HT-29 (cell line): Measurements from ENCODE around the gene RFX5. TPM values are rescaled to one million over a fixed set of nuclear protein-coding genes. Genes with fewer than 3 reads are reported as not detected.
A peak's percentile ranks its signal among the peaks of the same experiment; 100 is the strongest.

Source experiments
- DNase-seq: peaks from one replicate; pipeline ENCODE4 v3.0.0-alpha.2; 2015; ENCODE audit warnings: low spot score
- small RNA-seq: library from RNA; depleted of rRNA; stranded (forward); fragments of <200 nt; gene quantifications from one replicate; pipeline ENCODE3, GENCODE V24; 2014
- total RNA-seq: library from RNA; depleted of rRNA; stranded (reverse); fragments of >200 nt; shearing (Covaris generic); gene quantifications from 2 replicates; pipeline ENCODE4 v1.2.3, GENCODE V29; 2014; rRNA removed

RFX5 gene
- total RNA-seq, 1 experiment from 2014 or later = 50.4 TPM

DNA sequence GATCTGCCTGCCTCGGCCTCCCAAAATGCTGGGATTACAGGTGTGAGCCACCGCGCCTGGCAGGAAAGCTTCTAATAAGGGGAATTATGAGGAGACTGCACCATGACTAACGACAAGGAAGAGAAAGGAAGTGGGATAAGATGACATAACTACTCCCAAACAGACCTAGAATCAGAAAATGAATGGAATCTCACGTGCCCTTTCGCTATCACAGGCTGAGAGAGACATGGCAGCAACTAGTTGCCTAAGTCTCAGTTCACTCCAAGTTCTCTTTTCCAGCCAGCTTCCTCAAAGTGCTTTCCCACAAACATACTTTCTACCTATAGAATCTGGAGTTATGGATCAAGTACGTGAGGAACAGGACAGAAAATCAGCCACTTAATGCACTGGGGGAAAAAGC is 21.8 kb downstream of the RFX5 start:
- DNase-seq = no peak

DNA sequence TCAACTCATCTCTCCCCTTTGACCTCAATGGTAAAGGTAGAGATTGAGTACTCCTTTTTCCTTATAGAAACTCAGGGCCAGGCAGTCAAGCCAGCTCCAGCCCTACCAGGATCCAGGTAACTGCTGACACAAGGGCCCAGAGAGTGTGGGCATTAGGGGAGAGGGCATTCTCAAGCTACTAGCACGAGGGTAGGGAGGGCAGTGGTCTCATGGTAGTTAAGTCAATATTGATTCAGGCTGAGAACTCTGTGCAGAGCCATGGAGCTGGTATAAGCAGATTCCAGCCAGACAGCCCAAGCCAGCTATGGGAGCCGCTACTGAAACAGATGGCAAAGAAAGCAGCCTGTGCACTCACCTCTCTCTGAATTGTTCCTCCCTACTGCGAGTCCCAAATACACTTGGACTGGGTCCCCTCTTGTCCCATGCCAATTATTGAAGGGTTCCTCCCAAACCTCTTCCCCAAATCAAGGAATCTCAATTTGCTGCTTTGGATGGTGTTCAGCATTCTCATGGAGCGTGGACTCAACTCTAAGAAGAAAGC is 22.6 kb downstream of the RFX5 start:
- no peak for DNase-seq

DNA sequence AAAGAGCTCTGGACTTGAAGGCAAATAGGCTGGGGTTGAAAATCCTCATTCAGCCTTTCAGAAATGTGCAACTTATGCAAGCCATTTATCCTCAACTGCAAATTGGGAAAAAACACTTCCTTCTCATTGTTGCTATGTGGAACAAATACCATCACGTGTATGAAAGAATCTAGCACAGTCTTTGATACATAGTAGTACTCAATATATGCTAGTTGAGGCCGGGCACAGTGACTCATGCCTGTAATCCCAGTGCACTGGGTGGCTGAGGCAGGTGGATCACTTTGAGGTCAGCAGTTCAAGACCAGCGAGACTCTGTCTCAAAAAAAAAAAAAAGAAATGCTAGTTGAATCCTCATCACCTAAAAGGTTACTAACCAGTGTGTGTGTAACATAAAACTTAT is 28.1 kb downstream of the RFX5 start:
- no peak for DNase-seq

DNA sequence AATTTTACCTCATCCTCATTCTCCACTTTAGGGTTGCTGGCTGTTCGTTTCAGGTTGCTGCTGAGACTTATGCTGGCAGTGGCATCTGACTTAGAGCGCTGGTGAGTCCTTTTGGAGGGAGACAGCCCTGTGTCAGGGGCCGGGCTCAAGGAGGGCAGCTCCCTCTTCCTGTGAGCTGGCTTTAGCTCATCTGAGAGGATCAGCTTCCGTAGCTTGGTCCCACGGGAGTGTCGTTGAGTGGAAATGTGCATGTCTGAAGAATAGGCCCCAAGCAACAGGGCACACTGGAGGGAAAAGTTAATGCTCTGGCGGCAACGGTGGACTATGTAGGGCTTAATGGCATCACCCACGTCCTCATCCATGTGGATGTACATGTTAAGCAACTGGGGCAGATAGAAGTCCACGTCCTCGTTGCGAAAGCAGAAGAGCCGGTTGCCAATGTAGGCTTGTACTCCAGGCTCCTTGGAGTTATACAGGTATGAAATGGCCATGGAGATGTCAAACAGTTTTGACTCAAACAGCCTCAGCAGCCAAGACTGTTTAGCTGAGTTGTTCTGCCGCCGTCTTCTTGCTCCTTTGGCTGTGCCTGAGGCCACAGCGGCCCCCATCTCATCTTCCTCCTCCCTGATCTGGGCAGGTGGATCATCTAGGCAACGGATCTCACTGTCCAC is 31.4 kb downstream of the RFX5 start:
- no peak for DNase-seq

DNA sequence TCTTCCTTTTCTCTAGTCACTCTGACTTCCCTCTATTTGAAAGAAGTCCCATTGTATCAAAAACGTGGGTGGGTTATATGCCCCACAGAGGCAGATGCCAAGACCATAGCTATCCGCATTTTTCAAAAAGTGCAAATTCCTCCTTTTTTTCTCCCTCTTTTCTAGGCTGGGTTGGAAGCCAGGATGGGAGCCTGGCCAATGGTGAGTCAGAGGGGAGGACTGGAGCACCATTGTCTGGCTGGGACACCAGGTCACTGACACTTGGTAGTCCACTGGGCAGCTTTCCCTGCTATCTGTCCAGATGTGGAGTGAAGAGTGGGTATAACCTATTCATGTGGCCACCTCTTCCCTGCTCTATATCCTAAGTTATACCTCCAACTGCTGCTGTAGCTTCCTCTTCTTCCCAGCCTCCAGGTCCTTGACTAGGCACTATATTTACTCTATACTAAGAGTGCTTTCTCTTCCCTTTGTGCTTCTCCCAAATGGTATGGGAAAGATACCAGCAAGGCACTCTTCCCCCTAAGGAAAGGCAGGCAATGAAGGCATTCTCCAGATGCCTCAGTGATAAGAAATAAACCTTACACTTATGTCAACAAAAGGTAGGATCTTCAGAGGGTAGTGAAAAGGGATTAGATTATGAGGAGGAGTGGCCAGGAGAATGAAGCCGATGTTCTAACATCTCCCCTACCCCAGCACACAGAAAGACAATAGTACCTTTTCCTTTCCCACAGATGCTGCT is 32.7 kb downstream of the RFX5 start:
- DNase-seq = no peak

DNA sequence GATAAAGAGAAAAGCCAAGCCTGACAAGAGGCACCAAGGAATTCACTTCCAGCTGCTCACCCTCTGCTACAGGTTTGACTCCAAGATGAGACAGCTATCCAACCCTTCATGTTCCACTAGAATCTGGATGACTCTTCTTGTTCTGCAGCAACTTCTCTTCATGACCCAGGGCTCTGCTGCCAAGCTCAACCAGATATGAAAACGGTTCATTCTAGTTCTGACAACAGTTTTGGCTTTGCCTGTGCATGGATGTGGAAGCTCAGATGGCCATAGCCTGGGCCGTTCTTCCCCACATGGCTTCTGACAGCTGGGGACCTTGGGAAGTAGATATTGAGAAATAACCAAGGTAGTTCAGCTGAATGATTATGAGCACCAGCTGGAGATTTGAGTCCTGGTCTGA is 33.6 kb downstream of the RFX5 start:
- DNase-seq = no peak

DNA sequence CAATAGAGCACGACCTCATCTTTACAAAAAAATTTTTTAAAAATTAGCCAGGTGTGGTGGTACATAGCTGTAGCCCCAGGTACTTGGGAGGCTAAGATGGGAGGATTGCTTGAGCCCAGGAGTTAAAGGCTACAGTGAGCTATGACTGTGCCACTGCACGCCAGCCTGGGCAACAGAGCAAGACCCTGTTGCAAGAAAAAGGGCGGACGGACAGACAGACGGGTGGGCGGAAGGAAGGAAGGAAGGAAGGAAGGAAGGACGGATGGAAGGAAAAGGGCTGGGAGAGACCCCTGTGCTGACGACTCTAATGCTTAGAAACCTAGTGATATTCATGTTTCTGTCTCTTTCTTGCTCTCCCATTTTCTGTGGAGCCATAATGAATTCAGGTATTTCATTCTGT is 34.2 kb downstream of the RFX5 start:
- no peak for DNase-seq

DNA sequence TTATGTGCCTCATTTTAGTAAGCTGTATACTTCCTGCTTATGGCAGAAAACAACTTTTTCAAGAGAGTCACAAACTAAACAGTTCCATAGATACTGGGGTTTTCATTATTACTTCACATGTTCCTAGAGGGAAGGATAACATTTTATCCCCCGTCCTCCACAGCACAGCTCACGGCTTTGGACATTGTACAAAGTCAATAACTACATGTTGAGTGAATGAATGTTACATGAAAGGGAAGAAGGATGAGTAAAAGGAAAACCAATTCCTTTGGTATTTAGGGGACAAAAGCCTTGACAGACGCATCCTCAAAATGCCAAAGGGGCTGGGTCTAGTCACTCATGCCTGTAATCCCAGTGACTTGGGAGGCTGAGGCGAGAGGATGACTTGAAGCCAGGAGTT is 34.6 kb downstream of the RFX5 start:
- no peak for DNase-seq

DNA sequence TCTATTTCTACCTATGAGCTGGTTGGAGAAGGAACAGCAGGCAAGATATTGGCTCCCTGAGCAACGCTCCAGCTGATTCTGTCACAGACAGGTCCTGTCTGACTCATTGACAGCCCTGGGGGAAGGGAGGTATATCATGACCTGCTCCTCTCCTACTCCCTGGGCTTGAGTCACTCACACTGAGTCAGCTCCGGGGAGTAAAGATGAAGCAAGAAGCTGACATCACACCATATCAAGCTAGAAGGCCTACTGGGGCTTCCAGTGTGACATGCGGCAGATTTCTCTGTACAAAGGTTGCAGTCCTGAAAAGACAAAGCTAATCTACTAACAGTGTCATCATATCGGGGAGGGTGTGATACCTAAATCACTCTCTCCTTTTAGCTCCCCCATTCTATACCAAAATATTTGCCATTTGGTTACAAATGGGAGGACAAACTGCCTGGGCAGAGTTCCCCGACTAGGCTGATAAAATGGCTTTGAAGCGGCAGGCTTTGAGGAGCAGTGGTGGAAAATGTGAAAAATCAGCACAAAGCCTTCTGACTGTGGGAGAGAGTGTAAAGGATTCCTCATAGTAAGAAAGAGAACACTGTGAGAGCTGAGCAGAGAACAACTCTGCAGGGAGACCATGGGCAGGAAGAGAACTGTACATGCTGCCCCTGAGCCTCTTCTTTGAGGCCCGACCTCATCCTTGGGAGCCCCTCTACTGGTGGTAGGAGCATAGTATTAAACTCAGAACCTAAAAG is 35.3 kb downstream of the RFX5 start:
- DNase-seq = peak; percentile 85

DNA sequence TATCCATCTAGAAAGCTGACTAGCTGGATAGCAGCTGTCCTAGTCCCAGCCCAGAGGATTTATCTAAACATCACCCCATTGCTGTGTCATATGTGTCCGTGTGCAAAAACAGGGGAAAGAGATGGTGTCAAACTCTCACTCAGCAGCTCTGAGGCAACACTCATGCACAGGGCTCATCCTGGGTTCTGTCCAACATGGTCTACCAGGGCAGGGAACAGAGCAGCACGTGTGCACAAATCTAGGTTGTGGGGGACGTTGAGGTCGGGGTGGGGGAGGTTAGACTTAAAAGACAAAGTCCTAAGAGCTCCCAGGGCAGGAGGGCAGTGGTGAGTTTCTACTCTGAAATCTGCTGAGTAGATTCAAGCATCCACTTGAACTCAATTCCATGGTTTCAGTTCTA is 36.0 kb downstream of the RFX5 start:
- DNase-seq = no peak

DNA sequence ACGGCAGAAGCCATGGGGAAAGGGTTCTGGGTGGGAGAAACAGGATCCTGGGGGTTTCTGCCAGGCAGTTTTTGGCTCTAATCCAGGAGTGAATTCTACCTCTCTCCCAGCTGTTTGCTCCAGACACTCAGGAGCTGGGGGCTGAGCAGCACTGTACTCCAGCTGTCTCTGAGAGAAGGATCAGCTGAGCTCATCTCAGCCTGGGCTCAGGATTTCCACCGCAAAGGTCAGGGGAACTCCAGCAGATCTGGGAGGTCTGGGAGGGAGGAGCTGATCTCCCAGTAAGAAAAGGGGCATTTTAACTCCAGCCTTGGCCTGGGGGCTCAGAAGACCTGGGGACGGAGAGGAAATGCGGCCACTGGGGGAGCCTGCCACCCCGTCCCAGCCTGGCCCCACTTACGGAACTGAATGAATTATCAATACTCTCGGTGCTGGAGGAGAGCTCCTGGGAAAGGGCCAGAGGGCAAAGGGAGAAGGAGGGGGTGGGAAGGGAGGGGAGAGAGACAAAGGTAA is 37.2 kb downstream of the RFX5 start:
- no peak for DNase-seq

DNA sequence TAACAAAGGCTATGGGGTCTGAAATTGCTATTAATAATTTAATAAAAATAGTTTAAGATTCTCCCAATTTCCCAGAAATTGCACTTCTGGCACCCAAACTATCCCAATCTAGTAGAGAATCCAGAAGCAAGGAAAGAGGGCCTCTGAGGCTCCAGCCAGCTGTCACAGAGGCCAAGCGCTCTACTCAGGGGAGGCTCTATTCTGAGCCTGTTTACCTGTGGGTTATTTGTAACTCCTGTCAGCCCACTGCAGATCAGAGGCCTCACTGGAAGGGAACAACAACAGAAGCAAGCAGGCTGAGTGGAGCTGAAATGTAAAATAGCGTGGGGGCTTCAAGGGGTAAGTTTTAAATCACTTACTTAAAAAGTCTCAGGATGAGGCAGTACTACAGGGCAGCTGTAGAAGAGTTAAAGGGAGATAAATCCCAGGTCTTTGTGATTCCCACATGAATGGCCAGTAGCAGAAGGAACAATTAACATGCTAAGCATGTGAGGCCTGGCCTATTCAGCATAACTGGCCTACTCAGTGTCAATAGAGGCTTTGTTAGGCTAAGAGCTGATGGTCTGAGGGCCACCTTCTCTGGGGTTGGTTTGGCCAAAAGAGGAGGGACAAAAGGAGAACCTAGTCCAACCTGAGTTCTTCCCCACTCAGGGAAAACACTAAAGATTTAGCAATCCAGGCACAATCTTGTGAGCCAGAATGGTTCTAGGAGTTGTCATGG is 52.1 kb downstream of the RFX5 start:
- DNase-seq = no peak

DNA sequence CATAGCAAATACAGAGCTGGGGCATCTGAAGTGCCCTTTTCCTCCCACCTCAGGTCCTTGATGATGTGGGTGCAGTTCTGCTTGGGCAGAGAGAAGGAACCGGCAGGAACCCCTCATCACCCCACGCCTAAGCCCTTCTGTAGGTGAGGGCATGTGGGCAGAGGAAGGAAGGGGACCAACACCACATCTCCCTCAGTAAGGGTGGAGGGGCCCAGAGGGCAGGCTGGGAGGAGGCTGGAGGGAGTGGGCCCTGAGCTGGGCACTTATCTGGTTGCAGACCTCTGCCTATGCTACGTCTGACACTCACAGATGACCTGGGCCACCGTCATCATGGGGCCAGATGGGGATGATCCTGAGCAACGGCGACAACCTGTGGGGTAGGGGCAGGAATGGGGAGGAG is 54.0 kb downstream of the RFX5 start:
- no peak for DNase-seq

DNA sequence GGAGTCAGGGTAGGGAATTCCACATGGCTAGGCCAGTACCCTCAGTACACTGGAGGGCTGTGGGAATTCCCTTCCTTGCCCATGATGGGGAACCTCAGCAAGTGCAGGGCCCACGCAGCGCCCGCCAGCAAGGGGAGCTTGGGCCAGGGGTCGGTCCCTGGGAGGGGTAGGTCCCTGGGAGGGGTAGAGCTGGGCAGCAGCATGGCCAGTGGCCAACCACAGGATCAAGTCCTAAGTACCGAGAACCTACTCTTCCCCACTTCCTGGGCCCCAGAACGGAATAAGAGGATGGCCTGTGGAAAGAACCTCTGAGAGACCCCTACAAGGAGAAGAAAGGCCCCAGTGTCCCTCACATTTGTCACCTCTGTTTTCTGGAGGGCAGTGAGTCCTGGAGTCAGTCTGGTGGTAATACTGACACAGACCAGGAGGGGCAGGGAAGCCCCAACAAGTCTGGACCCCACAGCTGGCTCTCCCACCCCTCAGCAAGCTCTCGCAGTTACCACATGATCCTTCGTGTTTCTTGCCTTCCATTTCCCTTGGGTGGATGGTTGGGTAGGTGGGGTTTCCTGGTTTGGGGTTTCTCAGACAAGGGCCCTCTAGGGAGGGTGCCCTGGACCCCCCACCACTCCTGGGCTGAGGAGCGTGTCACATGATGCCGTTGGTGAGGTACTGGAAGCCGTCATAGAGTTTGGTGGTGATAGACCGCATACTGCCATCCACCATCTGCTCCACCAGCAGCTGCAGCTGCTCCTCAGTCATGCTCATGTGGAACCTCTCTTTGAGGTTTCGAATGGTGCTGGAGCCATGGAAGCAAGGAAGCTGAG is 54.6 kb downstream of the RFX5 start:
- DNase-seq = no peak

DNA sequence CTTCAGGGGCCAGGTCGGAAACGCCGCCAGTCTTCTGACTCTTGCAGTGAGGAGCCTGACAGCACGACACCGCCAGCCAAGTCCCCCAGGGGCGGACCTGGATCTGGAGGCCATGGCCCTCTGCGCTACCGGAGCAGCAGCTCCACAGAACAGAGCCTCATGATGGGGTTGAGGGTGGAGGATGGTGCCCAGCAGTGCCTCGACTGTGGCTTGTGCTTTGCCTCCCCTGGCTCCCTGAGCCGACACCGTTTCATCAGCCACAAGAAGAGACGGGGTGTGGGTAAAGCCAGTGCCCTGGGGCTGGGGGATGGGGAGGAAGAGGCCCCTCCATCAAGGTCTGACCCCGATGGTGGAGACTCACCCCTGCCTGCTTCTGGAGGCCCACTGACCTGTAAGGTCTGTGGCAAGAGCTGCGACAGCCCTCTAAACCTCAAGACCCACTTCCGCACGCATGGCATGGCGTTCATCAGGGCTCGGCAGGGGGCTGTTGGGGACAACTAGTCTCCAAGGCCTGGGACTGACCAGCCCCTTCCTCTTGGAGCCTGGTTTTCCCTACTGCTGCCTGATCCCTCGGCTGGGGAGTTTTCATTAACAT is 56.2 kb downstream of the RFX5 start:
- no peak for DNase-seq

Small RNAs within 50 kb of the gene (small RNA-seq; reads per million reads assigned to genes)
- gene RN7SL444P = 0.43 reads per million

Other genes with a start within 250 kb of the RFX5 start
- 0.13 TPM in 1 of 2 replicates, not detected in the other for gene SEMA6C, start 200.6 kb downstream of the RFX5 start, total RNA-seq
- gene TNFAIP8L2, start 190.6 kb downstream of the RFX5 start, total RNA-seq = not detected in 2 replicates
- 0.43 and 0.60 TPM in 2 replicates for gene LYSMD1, start 181.3 kb downstream of the RFX5 start, total RNA-seq
- 37.6 and 48.4 TPM in 2 replicates for gene SCNM1, start 181.1 kb downstream of the RFX5 start, total RNA-seq
- gene TMOD4, start 171.3 kb downstream of the RFX5 start, total RNA-seq = not detected in 2 replicates
- gene VPS72, start 157.1 kb downstream of the RFX5 start, total RNA-seq = 48.9 and 49.1 TPM in 2 replicates
- gene PIP5K1A, start 148.7 kb downstream of the RFX5 start, total RNA-seq = 23.6 and 31.2 TPM in 2 replicates
- 190 and 195 TPM in 2 replicates for gene PSMD4, start 92.5 kb downstream of the RFX5 start, total RNA-seq
- gene ZNF687, start 65.0 kb downstream of the RFX5 start, total RNA-seq = 39.2 TPM in 2 replicates
- gene PI4KB, start 19.8 kb downstream of the RFX5 start, total RNA-seq = 35.9 and 42.7 TPM in 2 replicates
- gene SELENBP1, start 25.5 kb upstream of the RFX5 start, total RNA-seq = 39.2 and 46.7 TPM in 2 replicates
- gene PSMB4, start 52.3 kb upstream of the RFX5 start, total RNA-seq = 393 and 398 TPM in 2 replicates
- 19.1 and 22.0 TPM in 2 replicates for gene POGZ, start 112.2 kb upstream of the RFX5 start, total RNA-seq
- 23.5 and 30.7 TPM in 2 replicates for gene CGN, start 164.1 kb upstream of the RFX5 start, total RNA-seq
- gene TUFT1, start 193.1 kb upstream of the RFX5 start, total RNA-seq = 30.5 and 36.9 TPM in 2 replicates